CD14-positive monocyte (primary cell): Measurements from ENCODE around the gene PKP2. TPM values are rescaled to one million over a fixed set of nuclear protein-coding genes. Genes with fewer than 3 reads are reported as not detected.

Experiments used
- DNase-seq, 3 donors: peaks; one replicate each; pipeline ENCODE4 v3.0.0-alpha.2; 2011 to 2022
- H2AFZ ChIP-seq: 2 replicates; pipeline ENCODE4 v1.6.0; 2012; ENCODE audit warnings: mild to moderate bottlenecking, low read depth, low read length, inconsistent platforms; ENCODE audit not compliant: insufficient read depth, poor library complexity, severe bottlenecking
- H3K27ac ChIP-seq, 2 donors: 1 replicate in 1 of 2; 2 replicates in 1 of 2; pipeline ENCODE4 v1.5.1; 2012 to 2013; ENCODE audit warnings: low read length in 2 of 2, control low read depth in 1 of 2, inconsistent platforms in 1 of 2, low read depth in 1 of 2, mild to moderate bottlenecking in 1 of 2
- H3K27me3 ChIP-seq, 2 donors: one replicate each; pipeline versions ENCODE4 v1.6.0 to v1.6.1; 2011 to 2013; ENCODE audit warnings: low read length in 2 of 2; ENCODE audit not compliant: control insufficient read depth in 2 of 2, insufficient read depth in 2 of 2
- H3K36me3 ChIP-seq, 2 donors: replicated peaks in 1 of 2; 1 replicate in 1 of 2; 2 replicates in 1 of 2; pipeline versions ENCODE4 v1.5.1 to v1.6.1; 2012 to 2013; ENCODE audit warnings: low read length in 2 of 2, control low read depth in 1 of 2, inconsistent platforms in 1 of 2, mild to moderate bottlenecking in 1 of 2; ENCODE audit not compliant: insufficient read depth in 2 of 2, control insufficient read depth in 1 of 2
- H3K4me1 ChIP-seq, 2 donors: 1 replicate in 1 of 2; 2 replicates in 1 of 2; pipeline versions ENCODE4 v1.5.1 to v1.6.1; 2012 to 2013; ENCODE audit warnings: low read length in 2 of 2, control low read depth in 1 of 2, inconsistent platforms in 1 of 2, mild to moderate bottlenecking in 1 of 2, moderate library complexity in 1 of 2; ENCODE audit not compliant: insufficient read depth in 2 of 2, control insufficient read depth in 1 of 2
- H3K4me2 ChIP-seq: replicated peaks from 2 replicates; pipeline ENCODE3; 2012; ENCODE audit warnings: low read length, moderate library complexity, mild to moderate bottlenecking; ENCODE audit not compliant: poor library complexity, severe bottlenecking; ENCODE audit errors: extremely low read depth
- H3K4me3 ChIP-seq, 3 experiments: fragments of 200-600 bp in 1 of 3; sonication (generic) in 1 of 3; replicated peaks in 1 of 3; 1 replicate in 2 of 3; 2 replicates in 1 of 3; pipeline ENCODE4 v1.5.1; 2011 to 2013; ENCODE audit warnings: low read length in 3 of 3, mild to moderate bottlenecking in 3 of 3, control low read depth in 2 of 3, low read depth in 2 of 3, inconsistent platforms in 1 of 3, moderate library complexity in 1 of 3
- H3K79me2 ChIP-seq: 2 replicates; pipeline ENCODE4 v1.6.0; 2012; ENCODE audit warnings: mild to moderate bottlenecking, control low read depth, inconsistent platforms, low read length, moderate library complexity; ENCODE audit not compliant: insufficient read depth
- H3K9ac ChIP-seq: 2 replicates; pipeline ENCODE4 v1.6.0; 2017; ENCODE audit warnings: low read length, mild to moderate bottlenecking; ENCODE audit not compliant: insufficient read depth, poor library complexity, severe bottlenecking
- H3K9me3 ChIP-seq, 2 donors: replicated peaks in 1 of 2; 1 replicate in 1 of 2; 2 replicates in 1 of 2; pipeline versions ENCODE4 v1.5.1 to v1.6.1; 2012 to 2013; ENCODE audit warnings: low read length in 2 of 2, control low read depth in 1 of 2; ENCODE audit not compliant: control insufficient read depth in 1 of 2, insufficient read depth in 1 of 2
- H4K20me1 ChIP-seq: 2 replicates; pipeline ENCODE4 v1.6.0; 2012; ENCODE audit warnings: mild to moderate bottlenecking, low read length, control low read depth, moderate library complexity; ENCODE audit not compliant: insufficient read depth
- H3K27ac Mint-ChIP-seq, 7 donors: one replicate each; pipeline ENCODE4 v1.8.0; 2020; ENCODE audit warnings: mild to moderate bottlenecking in 7 of 7, mixed read lengths in 7 of 7, moderate library complexity in 6 of 7, inconsistent platforms in 2 of 7
- H3K27me3 Mint-ChIP-seq, 3 donors: one replicate each; pipeline ENCODE4 v1.8.0; 2021 to 2022; ENCODE audit warnings: low read depth in 3 of 3, mild to moderate bottlenecking in 3 of 3, mixed read lengths in 3 of 3, moderate library complexity in 3 of 3, inconsistent platforms in 1 of 3
- H3K36me3 Mint-ChIP-seq, 2 donors: one replicate each; pipeline ENCODE4 v1.8.0; 2020; ENCODE audit warnings: mixed read lengths in 2 of 2, inconsistent platforms in 1 of 2, mild to moderate bottlenecking in 1 of 2
- H3K4me1 Mint-ChIP-seq: one replicate; pipeline ENCODE4 v1.8.0; 2020; ENCODE audit warnings: mild to moderate bottlenecking, mixed read lengths
- H3K4me3 Mint-ChIP-seq, 2 donors: one replicate each; pipeline ENCODE4 v1.8.0; 2020; ENCODE audit warnings: mild to moderate bottlenecking in 2 of 2, mixed read lengths in 2 of 2, moderate library complexity in 1 of 2
- H3K9me3 Mint-ChIP-seq, 7 donors: one replicate each; pipeline ENCODE4 v1.8.0; 2020 to 2022; ENCODE audit warnings: mixed read lengths in 7 of 7, mild to moderate bottlenecking in 6 of 7, moderate library complexity in 6 of 7, inconsistent platforms in 2 of 7
- CTCF ChIP-seq: fragments of 200-600 bp; IDR thresholded peaks from one replicate; pipeline ENCODE4 v1.8.0; 2022; ENCODE audit warnings: antibody characterized with exemption, mild to moderate bottlenecking
- whole genome bisulfite sequencing: methylation state at CpG from one replicate; pipeline ENCODE4 v1.1.5; 2013; ENCODE audit warnings: missing lambda C conversion rate; ENCODE audit not compliant: insufficient coverage; 5-methylcytosine and 5-hydroxymethylcytosine counted together
- intact Hi-C, 2 donors: fragments of 100-400 bp; cut with micrococcal nuclease; formaldehyde crosslinking; loops; one replicate each; pipeline versions ENCODE4 v1.15.0 to v1.15.1; 2023
- polyA plus RNA-seq, 3 donors: library from polyadenylated mRNA; depleted of rRNA in 1 of 3; unstranded in 2 of 3; stranded (reverse) in 1 of 3; fragments of 300-500 nt in 2 of 3; fragments of >200 nt in 1 of 3; fragmentation: Illumina TruSeq in 2 of 3; gene quantifications; 1 replicate in 2 of 3; 2 replicates in 1 of 3; pipeline ENCODE4 v1.2.3, GENCODE V29; 2012 to 2021

PKP2 gene
- polyA plus RNA-seq, 3 donors: 0.95 to 3.1 (median 2.9) TPM

GRCh38 chr12:32828552-32828951 is 68.0 kb downstream of the PKP2 start:
- no peak overlapping the region for H3K4me3 Mint-ChIP-seq
- peaks cover 0 to 5% of the 10 kb centered on the region in 2 donors for H3K36me3 Mint-ChIP-seq
- Histone ChIP-seq H4K20me1 (no peaks in the 10 kb centered on the region), H3K9me3 (no peaks in the 10 kb centered on the region), H2AFZ (no peak overlapping the region), H3K4me1 (no peaks in the 10 kb centered on the region), H3K79me2 (no peaks in the 10 kb centered on the region), H3K4me2 (no peak overlapping the region), H3K27ac (no peak overlapping the region), H3K4me3 (no peak overlapping the region), H3K9ac (no peak overlapping the region), H3K27me3 (no peaks in the 10 kb centered on the region), H3K36me3 (no peaks in the 10 kb centered on the region)
- H3K9me3 Mint-ChIP-seq: no peaks in the 10 kb centered on the region
- WGBS: no CpG with 5 or more reads among the region's 2 CpGs
- no peaks in the 10 kb centered on the region for H3K4me1 Mint-ChIP-seq
- intact Hi-C loops: no loop called here
- H3K27ac Mint-ChIP-seq: no peak overlapping the region
- DNase-seq: no peak
- no peak for TF ChIP-seq CTCF
- no peaks in the 10 kb centered on the region for H3K27me3 Mint-ChIP-seq

- Histone ChIP-seq H3K9ac (no peak overlapping the region), H3K27me3 (no peaks in the 10 kb centered on the region), H4K20me1 (no peaks in the 10 kb centered on the region), H3K9me3 (no peaks in the 10 kb centered on the region), H3K4me1 (no peaks in the 10 kb centered on the region), H3K4me3 (no peak overlapping the region), H3K4me2 (no peak overlapping the region), H3K36me3 (no peaks in the 10 kb centered on the region), H2AFZ (no peak overlapping the region), H3K79me2 (no peaks in the 10 kb centered on the region), H3K27ac (no peak overlapping the region)
- intact Hi-C loops: no loop called here
- no peak for TF ChIP-seq CTCF
- WGBS: no CpG with 5 or more reads among the region's 1 CpG
- no peak for DNase-seq
- Mint-ChIP-seq H3K9me3 (no peaks in the 10 kb centered on the region), H3K27ac (no peak overlapping the region), H3K27me3 (no peaks in the 10 kb centered on the region), H3K4me3 (no peak overlapping the region), H3K36me3 (peaks cover 0 to 5% of the 10 kb centered on the region in 2 donors), H3K4me1 (no peaks in the 10 kb centered on the region)
Measured at GRCh38 chr12:32828120-32828519, 68.5 kb downstream of the PKP2 start.
